Nephron (organoid): ENCODE measurements around the gene CHM.

Source experiments
- H3K27ac Mint-ChIP-seq, 3 experiments: 2 replicates each; pipeline ENCODE4 v1.8.0; 2020; ENCODE audit warnings: mixed read lengths in 3 of 3, mild to moderate bottlenecking in 2 of 3, moderate library complexity in 1 of 3
- H3K27me3 Mint-ChIP-seq: 2 replicates; pipeline ENCODE4 v1.8.0; 2021; ENCODE audit warnings: low read depth, mild to moderate bottlenecking, moderate library complexity, mixed read lengths
- H3K36me3 Mint-ChIP-seq: 2 replicates; pipeline ENCODE4 v1.8.0; 2020; ENCODE audit warnings: low read depth, mixed read lengths
- H3K4me1 Mint-ChIP-seq: 2 replicates; pipeline ENCODE4 v1.8.0; 2020; ENCODE audit warnings: mixed read lengths
- H3K4me3 Mint-ChIP-seq, 3 experiments: 2 replicates each; pipeline ENCODE4 v1.8.0; 2020; ENCODE audit warnings: mild to moderate bottlenecking in 3 of 3, mixed read lengths in 3 of 3, moderate library complexity in 2 of 3
- H3K9me3 Mint-ChIP-seq: 2 replicates; pipeline ENCODE4 v1.8.0; 2020; ENCODE audit warnings: mixed read lengths
- TF ChIP-seq, protein P1 (sequence below), 3 experiments: fragments of 200-600 bp; sonication (generic); IDR thresholded peaks; one replicate each; pipeline ENCODE4 v1.5.0; 2021; ENCODE audit warnings: antibody characterized with exemption in 3 of 3; ENCODE audit not compliant: unreplicated experiment in 3 of 3

CHM gene

DNA sequence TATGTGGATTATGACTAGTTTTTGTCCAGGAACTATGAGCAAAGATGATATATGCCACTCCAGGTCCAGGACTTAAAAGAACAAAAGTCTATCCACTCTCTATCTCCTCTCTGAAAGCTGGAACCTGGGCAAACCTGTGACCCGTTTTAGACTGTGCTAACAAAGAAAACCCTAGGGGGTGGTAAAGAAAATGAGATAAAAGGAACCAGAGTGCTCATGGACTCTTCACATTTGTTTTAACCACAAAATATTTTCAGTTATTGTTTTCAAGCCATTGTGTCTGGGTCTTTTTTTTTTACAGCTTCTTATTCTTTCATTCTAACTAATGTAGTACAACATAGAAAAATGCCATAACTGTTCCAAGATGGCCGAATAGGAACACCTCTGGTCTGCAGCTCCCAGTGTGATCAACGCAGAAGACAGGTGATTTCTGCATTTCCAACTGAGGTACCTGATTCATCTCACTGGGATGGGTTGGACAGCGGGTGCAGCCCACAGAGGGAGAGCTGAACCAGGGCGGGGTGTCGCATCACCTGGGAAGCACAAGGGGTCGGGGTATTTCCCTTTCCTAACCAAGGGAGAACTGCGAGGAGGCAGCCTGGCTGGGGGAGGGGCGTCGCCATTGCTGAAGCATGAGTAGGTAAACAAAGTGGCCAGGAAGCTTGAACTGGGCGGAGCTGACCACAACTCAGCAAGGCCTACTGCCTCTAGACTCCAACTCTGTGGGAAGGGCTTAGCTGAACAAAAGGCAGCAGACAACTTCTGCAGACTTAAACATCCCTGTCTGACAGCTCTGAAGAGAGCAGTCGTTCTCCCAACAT, 45.1 kb downstream of the CHM start:
- H3K36me3 Mint-ChIP-seq, result peaks cover 53% of the 10 kb centered on the region
- TF ChIP-seq, protein P1, sequence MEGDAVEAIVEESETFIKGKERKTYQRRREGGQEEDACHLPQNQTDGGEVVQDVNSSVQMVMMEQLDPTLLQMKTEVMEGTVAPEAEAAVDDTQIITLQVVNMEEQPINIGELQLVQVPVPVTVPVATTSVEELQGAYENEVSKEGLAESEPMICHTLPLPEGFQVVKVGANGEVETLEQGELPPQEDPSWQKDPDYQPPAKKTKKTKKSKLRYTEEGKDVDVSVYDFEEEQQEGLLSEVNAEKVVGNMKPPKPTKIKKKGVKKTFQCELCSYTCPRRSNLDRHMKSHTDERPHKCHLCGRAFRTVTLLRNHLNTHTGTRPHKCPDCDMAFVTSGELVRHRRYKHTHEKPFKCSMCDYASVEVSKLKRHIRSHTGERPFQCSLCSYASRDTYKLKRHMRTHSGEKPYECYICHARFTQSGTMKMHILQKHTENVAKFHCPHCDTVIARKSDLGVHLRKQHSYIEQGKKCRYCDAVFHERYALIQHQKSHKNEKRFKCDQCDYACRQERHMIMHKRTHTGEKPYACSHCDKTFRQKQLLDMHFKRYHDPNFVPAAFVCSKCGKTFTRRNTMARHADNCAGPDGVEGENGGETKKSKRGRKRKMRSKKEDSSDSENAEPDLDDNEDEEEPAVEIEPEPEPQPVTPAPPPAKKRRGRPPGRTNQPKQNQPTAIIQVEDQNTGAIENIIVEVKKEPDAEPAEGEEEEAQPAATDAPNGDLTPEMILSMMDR (IDR thresholded peaks at IDR 0.05; ENCODE audit: unreplicated experiment in 3 of 3), result no peak
- H3K27ac Mint-ChIP-seq, result peak overlapping the region in 1 of 3 experiments; percentile 82
- no peaks in the 10 kb centered on the region for H3K27me3 Mint-ChIP-seq
- H3K4me1 Mint-ChIP-seq, result no peaks in the 10 kb centered on the region
- peaks cover 27% of the 10 kb centered on the region for H3K9me3 Mint-ChIP-seq
- peak overlapping the region in 1 of 3 experiments; percentile 32 for H3K4me3 Mint-ChIP-seq

DNA sequence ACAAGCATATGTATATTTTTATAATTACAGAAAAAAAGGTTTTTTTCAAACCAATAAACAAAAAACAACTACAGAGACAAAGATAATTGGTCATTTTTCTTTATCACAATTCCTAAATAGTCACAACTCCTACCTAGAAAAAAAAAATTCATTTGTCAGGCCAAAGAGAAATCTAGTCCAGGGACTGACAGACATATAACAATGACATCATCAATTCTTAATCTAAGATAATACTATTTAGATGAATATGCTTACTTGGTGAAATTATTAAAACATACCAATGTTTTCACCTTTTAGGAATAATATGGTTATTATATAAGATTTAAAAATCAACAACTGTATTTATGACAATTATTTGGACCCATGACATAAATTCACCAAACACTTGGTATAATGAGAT, 48.4 kb downstream of the CHM start:
- no peaks in the 10 kb centered on the region for H3K27me3 Mint-ChIP-seq
- H3K27ac Mint-ChIP-seq, result no peak overlapping the region
- H3K4me1 Mint-ChIP-seq, result peaks cover 4% of the 10 kb centered on the region
- no peak overlapping the region for H3K4me3 Mint-ChIP-seq
- TF ChIP-seq, protein P1 (IDR thresholded peaks at IDR 0.05; ENCODE audit: unreplicated experiment in 3 of 3), result no peak
- H3K9me3 Mint-ChIP-seq, result no peaks in the 10 kb centered on the region
- H3K36me3 Mint-ChIP-seq, result peaks cover 21% of the 10 kb centered on the region

DNA sequence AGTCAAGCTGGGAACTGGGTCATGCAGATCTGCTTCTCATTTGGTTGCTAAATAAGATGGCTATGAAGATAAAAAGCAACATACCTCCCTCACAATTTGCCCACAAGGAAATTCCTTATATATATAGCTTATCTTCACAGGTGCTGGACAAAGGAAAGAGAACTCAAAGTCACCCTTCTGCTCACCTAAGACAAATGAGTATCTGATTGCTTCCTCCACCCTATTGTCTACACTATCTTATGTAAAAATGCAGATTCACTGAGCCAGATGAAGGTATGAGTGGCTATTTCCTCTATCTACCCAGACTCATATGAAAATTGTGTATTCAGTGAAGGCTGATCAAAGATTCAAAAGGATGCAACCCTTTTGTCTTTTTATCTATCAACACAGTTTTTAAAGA, 50.8 kb downstream of the CHM start:
- peaks cover 10% of the 10 kb centered on the region for H3K4me1 Mint-ChIP-seq
- TF ChIP-seq, protein P1 (IDR thresholded peaks at IDR 0.05; ENCODE audit: unreplicated experiment in 3 of 3), result no peak
- no peaks in the 10 kb centered on the region for H3K27me3 Mint-ChIP-seq
- no peak overlapping the region for H3K4me3 Mint-ChIP-seq
- H3K9me3 Mint-ChIP-seq, result no peaks in the 10 kb centered on the region
- H3K36me3 Mint-ChIP-seq, result peaks cover 7% of the 10 kb centered on the region
- H3K27ac Mint-ChIP-seq, result no peak overlapping the region

DNA sequence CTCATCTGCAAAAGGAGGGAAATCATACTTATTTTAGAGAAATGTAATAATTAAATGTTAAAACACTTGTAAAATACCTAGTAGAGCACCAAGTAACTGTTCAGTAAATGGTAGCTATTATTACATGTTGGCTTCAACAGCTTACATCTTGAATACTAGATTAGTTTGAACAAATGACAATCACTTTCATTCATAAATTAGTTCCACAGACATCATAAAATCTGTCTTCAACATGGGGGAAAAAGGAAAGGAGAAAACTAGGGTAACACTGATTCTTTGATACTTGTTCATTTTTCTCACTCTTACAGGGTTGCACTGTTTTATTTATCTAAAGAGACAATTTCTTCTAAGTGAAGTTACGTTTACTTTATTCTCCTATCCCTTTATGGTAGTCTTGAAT, 51.7 kb downstream of the CHM start:
- Mint-ChIP-seq H3K9me3 (peaks cover under 1% of the 10 kb centered on the region), H3K4me3 (no peak overlapping the region), H3K4me1 (peaks cover 10% of the 10 kb centered on the region), H3K27me3 (no peaks in the 10 kb centered on the region), H3K27ac (no peak overlapping the region), H3K36me3 (peaks cover 6% of the 10 kb centered on the region)
- TF ChIP-seq, protein P1 (IDR thresholded peaks at IDR 0.05; ENCODE audit: unreplicated experiment in 3 of 3), result no peak

DNA sequence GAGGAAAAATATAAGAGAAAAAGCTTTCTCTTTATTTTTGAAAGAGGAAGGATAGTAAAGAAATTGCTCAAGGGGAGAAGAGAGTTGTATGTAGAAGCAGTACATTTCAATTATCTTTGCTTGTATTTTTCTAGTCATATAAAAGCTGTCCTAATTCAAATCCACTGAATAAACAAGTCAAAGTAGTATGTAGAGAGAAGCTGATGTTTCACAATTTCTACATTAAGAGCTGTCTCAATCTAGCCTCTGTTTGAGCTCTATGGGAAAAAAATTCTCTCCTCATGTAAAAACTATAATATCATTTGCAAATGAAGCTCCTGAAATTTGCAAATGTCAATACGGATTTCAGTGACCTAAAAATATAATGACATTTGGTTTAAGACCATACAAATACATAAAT, 52.6 kb downstream of the CHM start:
- H3K27ac Mint-ChIP-seq, result no peak overlapping the region
- H3K4me1 Mint-ChIP-seq, result peaks cover 10% of the 10 kb centered on the region
- H3K4me3 Mint-ChIP-seq, result no peak overlapping the region
- TF ChIP-seq, protein P1 (IDR thresholded peaks at IDR 0.05; ENCODE audit: unreplicated experiment in 3 of 3), result no peak
- H3K9me3 Mint-ChIP-seq, result peaks cover 4% of the 10 kb centered on the region
- H3K27me3 Mint-ChIP-seq, result no peaks in the 10 kb centered on the region
- H3K36me3 Mint-ChIP-seq, result peaks cover 12% of the 10 kb centered on the region

DNA sequence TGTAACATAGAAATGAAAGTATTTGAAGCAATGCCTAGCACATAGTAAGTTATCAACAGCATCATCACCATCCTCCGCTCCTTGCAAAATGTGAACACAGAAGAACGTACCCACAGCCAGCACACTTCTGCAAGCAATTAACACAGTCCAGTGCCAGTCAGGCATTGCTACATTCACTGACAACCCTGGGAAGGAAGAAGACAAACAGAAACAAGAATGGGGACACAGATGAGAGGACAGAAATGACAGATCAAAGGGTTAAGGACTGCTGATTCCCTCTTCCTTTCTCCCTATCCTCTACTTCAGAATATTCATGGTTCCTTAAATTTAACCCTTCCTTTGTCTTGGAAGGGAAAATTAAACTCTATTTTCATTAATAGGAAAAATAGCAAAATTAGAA, 53.1 kb downstream of the CHM start:
- Mint-ChIP-seq H3K27ac (no peak overlapping the region), H3K4me1 (peaks cover 10% of the 10 kb centered on the region), H3K27me3 (no peaks in the 10 kb centered on the region), H3K4me3 (no peak overlapping the region), H3K9me3 (peaks cover 10% of the 10 kb centered on the region), H3K36me3 (peaks cover 18% of the 10 kb centered on the region)
- TF ChIP-seq, protein P1 (IDR thresholded peaks at IDR 0.05; ENCODE audit: unreplicated experiment in 3 of 3), result no peak
